Gastrocnemius medialis (tissue), 4 donors: ENCODE results near the gene DSE. TPM values are rescaled to one million over a fixed set of nuclear protein-coding genes. Genes with fewer than 3 reads are reported as not detected.

Experiments
- ATAC-seq, 2 donors: fragments of 150-250 bp; one replicate each; pipeline ENCODE4 v1.9.1; 2016
- DNase-seq, 2 donors: peaks; one replicate each; pipeline ENCODE4 v3.0.0-alpha.2; 2019
- H3K27ac ChIP-seq, 4 donors: fragments of 200-600 bp; sonication (generic); 1 replicate in 1 of 4; 2 replicates in 3 of 4; pipeline ENCODE4 v1.5.1; 2016 to 2018; ENCODE audit warnings: mild to moderate bottlenecking in 2 of 4, moderate library complexity in 1 of 4
- H3K27me3 ChIP-seq, 3 donors: fragments of 200-600 bp; sonication (generic) in 2 of 3; 1 replicate in 1 of 3; 2 replicates in 2 of 3; pipeline versions ENCODE4 v1.5.1 to v1.6.0; 2016 to 2019; ENCODE audit warnings: mild to moderate bottlenecking in 1 of 3, moderate library complexity in 1 of 3
- H3K36me3 ChIP-seq, 2 donors: fragments of 200-600 bp; sonication (generic) in 1 of 2; one replicate each; pipeline ENCODE4 v1.5.1; 2017 to 2018
- H3K4me1 ChIP-seq, 2 donors: fragments of 200-600 bp; sonication (generic) in 1 of 2; one replicate each; pipeline ENCODE4 v1.5.1; 2016 to 2017; ENCODE audit warnings: mild to moderate bottlenecking in 2 of 2
- H3K4me3 ChIP-seq, 4 donors: fragments of 200-600 bp; sonication (generic) in 3 of 4; 1 replicate in 1 of 4; 2 replicates in 3 of 4; pipeline ENCODE4 v1.5.1; 2016 to 2019; ENCODE audit warnings: mild to moderate bottlenecking in 2 of 4
- H3K9me3 ChIP-seq, 3 donors: fragments of 200-600 bp; sonication (generic) in 2 of 3; 1 replicate in 1 of 3; 2 replicates in 2 of 3; pipeline ENCODE4 v1.5.1; 2016 to 2019
- POLR2A ChIP-seq, 2 donors: fragments of 450-650 bp; IDR thresholded peaks; one replicate each; pipeline ENCODE4 v1.6.1; 2017; ENCODE audit warnings: antibody characterized with exemption in 2 of 2, mild to moderate bottlenecking in 2 of 2, moderate library complexity in 2 of 2
- in situ Hi-C, 4 donors: fragments of 200-750 bp; cut with MboI; loops; one replicate each; pipeline versions ENCODE4 v1.15.0 to v1.8.0; 2017; ENCODE audit warnings: low sequenced_read_pairs in 4 of 4
- intact Hi-C: fragments of 100-400 bp; cut with DNase I; formaldehyde crosslinking; loops from one replicate; pipeline ENCODE4 v1.15.1; 2023; ENCODE audit warnings: low total_unique reads
- total RNA-seq, 4 donors: library from RNA; depleted of rRNA; stranded (reverse); fragments of >200 nt; gene quantifications; one replicate each; pipeline versions ENCODE4 v1.1.0 to v1.2.3, GENCODE V29; 2016
- TF ChIP-seq, protein P1 (sequence below), 5 experiments: fragments of 450-650 bp in 3 of 5; fragments of 200-600 bp in 2 of 5; sonication (generic) in 2 of 5; IDR thresholded peaks in 4 of 5; conservative IDR thresholded peaks in 1 of 5; 1 replicate in 4 of 5; 2 replicates in 1 of 5; pipeline ENCODE4 v1.5.1; 2016 to 2019; ENCODE audit warnings: antibody characterized with exemption in 5 of 5, mild to moderate bottlenecking in 3 of 5, moderate library complexity in 3 of 5

DSE gene
- total RNA-seq, 4 donors from 2014 or later, result 9.6 to 14.8 (median 11.8) TPM

DNA sequence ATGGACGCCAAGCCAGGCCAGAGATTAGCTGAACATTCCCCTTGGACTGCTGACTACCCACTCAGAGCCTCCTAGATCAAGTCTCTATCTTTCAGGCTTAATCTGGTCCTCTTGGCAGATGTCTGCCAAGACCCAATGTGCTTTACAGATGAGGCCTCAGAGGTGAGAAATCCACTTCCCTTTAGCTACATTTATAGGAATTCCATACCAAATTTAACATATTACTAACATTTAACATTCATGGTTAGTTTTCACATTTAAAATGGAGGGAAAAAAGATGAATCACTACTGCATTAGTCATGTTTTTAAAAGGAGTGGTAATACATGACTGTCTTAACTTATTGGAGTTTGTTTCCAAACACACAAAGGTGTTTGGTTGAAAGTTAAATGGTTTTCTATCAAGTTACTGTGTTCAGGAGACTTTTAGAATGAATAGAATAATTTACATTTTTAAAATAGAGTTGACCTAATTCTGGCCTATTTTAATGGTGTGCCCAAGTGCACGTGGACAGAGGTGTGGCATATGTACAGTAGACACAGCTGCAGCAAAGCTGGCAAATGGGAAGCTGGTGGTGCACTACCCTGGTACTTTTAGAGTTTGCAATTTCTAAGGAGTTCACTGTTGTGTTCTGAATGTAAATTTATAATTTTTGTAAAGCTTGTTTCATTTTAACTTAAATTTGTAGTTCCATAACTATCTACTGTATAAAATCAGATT lies 48.5 kb downstream of the DSE start:
- Histone ChIP-seq H3K4me1 (peaks cover 5 to 7% of the 10 kb centered on the region in 2 donors), H3K4me3 (no peak overlapping the region), H3K9me3 (no peaks in the 10 kb centered on the region), H3K27me3 (no peaks in the 10 kb centered on the region), H3K36me3 (no peaks in the 10 kb centered on the region), H3K27ac (no peak overlapping the region)
- in situ Hi-C loops, result no loop called here
- TF ChIP-seq, protein P1, sequence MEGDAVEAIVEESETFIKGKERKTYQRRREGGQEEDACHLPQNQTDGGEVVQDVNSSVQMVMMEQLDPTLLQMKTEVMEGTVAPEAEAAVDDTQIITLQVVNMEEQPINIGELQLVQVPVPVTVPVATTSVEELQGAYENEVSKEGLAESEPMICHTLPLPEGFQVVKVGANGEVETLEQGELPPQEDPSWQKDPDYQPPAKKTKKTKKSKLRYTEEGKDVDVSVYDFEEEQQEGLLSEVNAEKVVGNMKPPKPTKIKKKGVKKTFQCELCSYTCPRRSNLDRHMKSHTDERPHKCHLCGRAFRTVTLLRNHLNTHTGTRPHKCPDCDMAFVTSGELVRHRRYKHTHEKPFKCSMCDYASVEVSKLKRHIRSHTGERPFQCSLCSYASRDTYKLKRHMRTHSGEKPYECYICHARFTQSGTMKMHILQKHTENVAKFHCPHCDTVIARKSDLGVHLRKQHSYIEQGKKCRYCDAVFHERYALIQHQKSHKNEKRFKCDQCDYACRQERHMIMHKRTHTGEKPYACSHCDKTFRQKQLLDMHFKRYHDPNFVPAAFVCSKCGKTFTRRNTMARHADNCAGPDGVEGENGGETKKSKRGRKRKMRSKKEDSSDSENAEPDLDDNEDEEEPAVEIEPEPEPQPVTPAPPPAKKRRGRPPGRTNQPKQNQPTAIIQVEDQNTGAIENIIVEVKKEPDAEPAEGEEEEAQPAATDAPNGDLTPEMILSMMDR (IDR thresholded peaks at IDR 0.05 in 4 of 5, conservative IDR thresholded peaks at IDR 0.05 in 1 of 5), result no peak
- TF ChIP-seq POLR2A (IDR thresholded peaks at IDR 0.05), result no peak
- intact Hi-C loops, result loop anchor here (10.0 kb wide), 1 partner anchor 134 kb away; no protein-coding TSS in a partner anchor
- DNase-seq (no peak), ATAC-seq (no peak)

DNA sequence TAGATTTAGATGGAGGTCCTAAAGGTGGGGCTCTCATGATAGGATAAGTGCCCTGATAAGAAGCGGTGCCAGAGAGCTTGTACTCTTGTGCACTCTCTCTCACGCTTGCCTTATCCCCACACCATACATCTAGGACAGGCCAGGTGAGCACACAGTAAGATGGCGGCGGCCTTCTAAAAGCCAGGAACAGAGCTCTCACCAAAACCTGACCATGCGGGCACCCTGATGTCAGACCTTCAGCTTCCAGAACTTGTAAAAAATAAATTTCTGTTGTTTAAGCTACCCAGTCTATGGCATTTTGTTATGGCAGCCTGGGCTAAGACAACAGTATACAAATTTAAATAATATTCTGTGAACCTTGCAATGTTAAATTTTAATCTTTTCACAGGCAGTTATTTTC lies 49.6 kb downstream of the DSE start:
- ATAC-seq (no peak), DNase-seq (no peak)
- H3K27me3 ChIP-seq, result no peaks in the 10 kb centered on the region
- H3K4me1 ChIP-seq, result peaks cover 5 to 6% of the 10 kb centered on the region in 2 donors
- no peak overlapping the region for H3K4me3 ChIP-seq
- no peak overlapping the region for H3K27ac ChIP-seq
- no peaks in the 10 kb centered on the region for H3K36me3 ChIP-seq
- in situ Hi-C loops, result no loop called here
- no peak for TF ChIP-seq POLR2A (IDR thresholded peaks at IDR 0.05)
- TF ChIP-seq, protein P1 (IDR thresholded peaks at IDR 0.05 in 4 of 5, conservative IDR thresholded peaks at IDR 0.05 in 1 of 5), result no peak
- no peaks in the 10 kb centered on the region for H3K9me3 ChIP-seq
- intact Hi-C loops, result no loop called here

DNA sequence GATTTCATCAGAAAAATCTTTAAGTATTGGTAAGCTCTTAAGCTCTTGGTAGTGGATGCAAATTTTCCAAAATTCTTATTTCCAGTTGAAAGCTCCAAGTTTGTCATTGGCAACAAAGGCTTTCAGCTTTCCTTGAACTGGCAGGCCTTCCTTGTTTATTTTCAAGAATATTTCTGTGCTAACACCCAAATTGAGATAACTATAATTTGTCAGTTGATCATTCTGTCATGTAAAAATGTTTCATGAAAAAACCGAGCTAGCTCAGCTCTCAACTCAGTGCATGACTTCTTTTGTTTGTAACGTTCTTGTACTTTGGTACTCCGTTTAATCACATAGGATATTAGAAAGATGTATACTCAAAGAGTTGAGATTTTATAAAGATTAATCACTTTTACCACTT lies 51.5 kb downstream of the DSE start:
- no peaks in the 10 kb centered on the region for H3K9me3 ChIP-seq
- no peak overlapping the region for H3K4me3 ChIP-seq
- H3K36me3 ChIP-seq, result no peaks in the 10 kb centered on the region
- DNase-seq (no peak), ATAC-seq (no peak)
- TF ChIP-seq, protein P1 (IDR thresholded peaks at IDR 0.05 in 4 of 5, conservative IDR thresholded peaks at IDR 0.05 in 1 of 5), result no peak
- no peak for TF ChIP-seq POLR2A (IDR thresholded peaks at IDR 0.05)
- no peak overlapping the region for H3K27ac ChIP-seq
- no peaks in the 10 kb centered on the region for H3K4me1 ChIP-seq
- intact Hi-C loops (no loop called here), in situ Hi-C loops (no loop called here)
- H3K27me3 ChIP-seq, result no peaks in the 10 kb centered on the region

DNA sequence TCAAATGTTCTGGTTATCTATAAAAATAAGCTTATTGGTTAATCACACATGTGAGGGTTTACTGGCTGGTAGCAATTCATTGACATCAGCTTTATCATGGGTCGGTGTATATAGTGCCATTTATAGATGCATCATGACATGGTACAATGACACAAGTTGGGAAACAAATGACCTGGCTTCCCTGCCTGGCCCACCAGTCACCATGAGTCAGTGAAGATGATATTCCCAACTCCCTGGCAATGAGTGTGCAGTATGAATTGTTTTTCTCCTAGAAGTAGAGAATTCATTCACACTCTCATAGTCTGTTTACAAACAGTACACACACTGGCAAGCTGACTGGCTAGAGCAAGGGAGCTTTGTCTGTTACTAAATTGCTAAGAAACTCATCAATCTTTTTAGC lies 53.3 kb downstream of the DSE start:
- Histone ChIP-seq H3K9me3 (no peaks in the 10 kb centered on the region), H3K4me3 (no peak overlapping the region), H3K27ac (no peak overlapping the region), H3K36me3 (no peaks in the 10 kb centered on the region), H3K4me1 (no peaks in the 10 kb centered on the region), H3K27me3 (no peaks in the 10 kb centered on the region)
- TF ChIP-seq, protein P1 (IDR thresholded peaks at IDR 0.05 in 4 of 5, conservative IDR thresholded peaks at IDR 0.05 in 1 of 5), result no peak
- TF ChIP-seq POLR2A (IDR thresholded peaks at IDR 0.05), result no peak
- ATAC-seq, result peak; percentile 54 to 70
- in situ Hi-C loops, result no loop called here
- DNase-seq, result no peak
- intact Hi-C loops, result no loop called here
